PC-3 (cell line): ENCODE measurements around the gene EDNRA. TPM values are rescaled to one million over a fixed set of nuclear protein-coding genes. Genes with fewer than 3 reads are reported as not detected.

ENCODE experiments used
- ATAC-seq: fragments of 200-7000 bp; cut with Tn5 transposase; 2 replicates; pipeline ENCODE4 v1.9.1; 2020; ENCODE audit warnings: mild to moderate bottlenecking, moderate library complexity
- BruUV-seq: library from RNA; stranded (reverse); fragments of 400-500 nt; replicated peaks from 2 replicates; lab custom pipeline; 2021; lab: Mats Ljungman, UMichigan
- CTCF ChIA-PET: fragments of 300-600 bp; sonication (Branson Sonifier 250); formaldehyde crosslinking; loops from one replicate; lab custom pipeline; 2022; ENCODE audit warnings: antibody characterized with exemption; lab: Charles Lee
- POLR2A ChIA-PET: fragments of 300-600 bp; sonication (Branson Sonifier 250); formaldehyde crosslinking; loops from one replicate; lab custom pipeline; 2022; ENCODE audit warnings: antibody characterized with exemption; ENCODE audit not compliant: unreplicated experiment; lab: Charles Lee
- DNase-seq: peaks from one replicate; pipeline ENCODE4 v3.0.0-alpha.2; 2015
- H2AFZ ChIP-seq: fragments of 300-600 bp; sonication (generic); 2 replicates; pipeline ENCODE4 v1.6.0; 2016; ENCODE audit warnings: antibody characterized with exemption, low read length
- H3F3A ChIP-seq: fragments of 300-600 bp; sonication (generic); one replicate; pipeline ENCODE4 v1.6.0; 2017; ENCODE audit warnings: antibody characterized with exemption, low read length, control low read depth, mild to moderate bottlenecking; ENCODE audit not compliant: unreplicated experiment
- H3K27ac ChIP-seq: fragments of 300-600 bp; sonication (generic); 2 replicates; pipeline ENCODE4 v1.5.1; 2016; ENCODE audit warnings: mild to moderate bottlenecking, low read length
- H3K27me3 ChIP-seq: fragments of 300-600 bp; sonication (generic); 2 replicates; pipeline ENCODE4 v1.6.1; 2016; ENCODE audit warnings: low read length, mixed read lengths
- H3K36me3 ChIP-seq: fragments of 300-600 bp; sonication (generic); 2 replicates; pipeline ENCODE4 v1.6.1; 2016; ENCODE audit warnings: low read depth, mixed run types, low read length, mixed read lengths
- H3K4me1 ChIP-seq: fragments of 300-600 bp; sonication (generic); 2 replicates; pipeline ENCODE4 v1.5.1; 2016; ENCODE audit warnings: low read length; ENCODE audit not compliant: insufficient read depth
- H3K4me2 ChIP-seq: fragments of 300-600 bp; sonication (generic); 2 replicates; pipeline ENCODE4 v1.6.0; 2016; ENCODE audit warnings: low read length
- H3K4me3 ChIP-seq: fragments of 300-600 bp; sonication (generic); 2 replicates; pipeline ENCODE4 v1.5.1; 2016; ENCODE audit warnings: mild to moderate bottlenecking, low read length, mixed read lengths
- H3K79me2 ChIP-seq: fragments of 300-600 bp; sonication (generic); 2 replicates; pipeline ENCODE4 v1.6.1; 2017; ENCODE audit warnings: low read length, mixed read lengths
- H3K9ac ChIP-seq: fragments of 300-600 bp; sonication (generic); 2 replicates; pipeline ENCODE4 v1.6.0; 2016; ENCODE audit warnings: mild to moderate bottlenecking, low read length
- H3K9me2 ChIP-seq: fragments of 300-600 bp; sonication (generic); replicated peaks from 2 replicates; pipeline ENCODE4 v1.6.1; 2016; ENCODE audit warnings: mixed run types, low read length, mixed read lengths
- H3K9me3 ChIP-seq: fragments of 300-600 bp; sonication (generic); 2 replicates; pipeline ENCODE4 v1.6.1; 2016; ENCODE audit warnings: low read length, mixed read lengths
- H4K20me1 ChIP-seq: fragments of 300-600 bp; sonication (generic); 2 replicates; pipeline ENCODE4 v1.6.1; 2016; ENCODE audit warnings: low read length, mixed read lengths
- CTCF ChIP-seq: fragments of 300-600 bp; sonication (generic); conservative IDR thresholded peaks from 2 replicates; pipeline ENCODE4 v1.5.1; 2017; ENCODE audit warnings: antibody characterized with exemption, low read depth, mild to moderate bottlenecking, low read length
- EZH2 ChIP-seq: fragments of 300-600 bp; sonication (generic); IDR thresholded peaks from one replicate; pipeline ENCODE4 v1.6.1; 2017; ENCODE audit warnings: antibody characterized with exemption, mild to moderate bottlenecking, low read length; ENCODE audit not compliant: unreplicated experiment
- EZH2phosphoT487 ChIP-seq: fragments of 300-600 bp; sonication (generic); IDR thresholded peaks from 2 replicates; pipeline ENCODE4 v1.6.1; 2018; ENCODE audit warnings: mild to moderate bottlenecking, antibody characterized with exemption, low read length, borderline replicate concordance
- intact Hi-C: fragments of 100-400 bp; cut with micrococcal nuclease; formaldehyde crosslinking; loops from 2 replicates; pipeline ENCODE4 v1.9.0; 2023
- total RNA-seq: library from RNA; depleted of rRNA; stranded (reverse); fragments of >200 nt; gene quantifications from 2 replicates; pipeline ENCODE4 v1.2.3, GENCODE V29; 2014

The EDNRA gene
- total RNA-seq, 1 experiment from 2014 or later = 2.4 TPM

- POLR2A ChIA-PET = no interaction called here
- Histone ChIP-seq H3K36me3 (no peaks in the 10 kb centered on the region), H3F3A (no peaks in the 10 kb centered on the region), H3K9me3 (no peaks in the 10 kb centered on the region), H3K27ac (no peak overlapping the region), H4K20me1 (no peaks in the 10 kb centered on the region), H3K4me3 (peak overlapping the region; percentile 76), H3K4me2 (peak overlapping the region; percentile 93), H3K79me2 (no peaks in the 10 kb centered on the region), H3K9me2 (no peaks in the 10 kb centered on the region), H3K4me1 (peaks cover 6% of the 10 kb centered on the region; the same call in 1 of the 2 replicates), H2AFZ (peak overlapping the region; percentile 95), H3K9ac (peak overlapping the region; percentile 32; the same call in 1 of the 2 replicates), H3K27me3 (no peaks in the 10 kb centered on the region)
- CTCF ChIA-PET = interaction anchor here (0.6 kb wide), 1 partner anchor 138 kb away, joined by 3 read pairs; no protein-coding TSS in a partner anchor
- TF ChIP-seq EZH2phosphoT487 = no peak
- no TSS peak for BruUV-seq
- intact Hi-C loops = no loop called here
- no peak for ATAC-seq
- DNase-seq = no peak
Observed at GRCh38 chr4:147480502-147480890, 401 bp upstream of the EDNRA start.

GRCh38 chr4:147481577-147482109, 746 bp downstream of the EDNRA start:
- Histone ChIP-seq H3K27me3 (no peaks in the 10 kb centered on the region), H3K4me2 (peak overlapping the region; percentile 93), H2AFZ (peak overlapping the region; percentile 95), H4K20me1 (no peaks in the 10 kb centered on the region), H3F3A (no peaks in the 10 kb centered on the region), H3K9me2 (no peaks in the 10 kb centered on the region), H3K4me1 (peaks cover 6% of the 10 kb centered on the region; the same call in 1 of the 2 replicates), H3K4me3 (peak overlapping the region; percentile 76), H3K79me2 (no peaks in the 10 kb centered on the region), H3K9me3 (no peaks in the 10 kb centered on the region), H3K36me3 (no peaks in the 10 kb centered on the region), H3K9ac (peak overlapping the region; percentile 32; the same call in 1 of the 2 replicates), H3K27ac (no peak overlapping the region)
- ChIA-PET POLR2A (no interaction called here), CTCF (no interaction called here)
- BruUV-seq = no TSS peak
- ATAC-seq = no peak
- no peak for TF ChIP-seq EZH2
- TF ChIP-seq CTCF = no peak
- TF ChIP-seq EZH2phosphoT487 = no peak
- intact Hi-C loops = no loop called here
- DNase-seq = no peak

GRCh38 chr4:147482281-147482680, 1.4 kb downstream of the EDNRA start:
- ATAC-seq (0 out of 2 replicates have a peak, but pooled peaks have one; percentile 27), DNase-seq (peak; percentile 30)
- Histone ChIP-seq H3K9ac (no peak overlapping the region), H3K9me3 (no peaks in the 10 kb centered on the region), H3K4me3 (no peak overlapping the region), H3K27me3 (no peaks in the 10 kb centered on the region), H3K27ac (no peak overlapping the region), H3K36me3 (no peaks in the 10 kb centered on the region), H3F3A (no peaks in the 10 kb centered on the region), H3K4me1 (peaks cover 6% of the 10 kb centered on the region; the same call in 1 of the 2 replicates), H3K9me2 (no peaks in the 10 kb centered on the region), H3K79me2 (no peaks in the 10 kb centered on the region), H4K20me1 (no peaks in the 10 kb centered on the region), H2AFZ (no peak overlapping the region), H3K4me2 (no peak overlapping the region)
- POLR2A ChIA-PET = no interaction called here
- BruUV-seq = no TSS peak
- intact Hi-C loops = no loop called here
- TF ChIP-seq EZH2phosphoT487 (no peak), EZH2 (no peak), CTCF (no peak)
- CTCF ChIA-PET = no interaction called here
